Stomach smooth muscle (tissue), 2 donors: ENCODE results near the gene ABCG2.

Experiments used
- H3K27ac ChIP-seq: one replicate; pipeline ENCODE4 v1.7.0; 2013; ENCODE audit warnings: mild to moderate bottlenecking, low read length, inconsistent platforms
- H3K27me3 ChIP-seq, 2 donors: one replicate each; pipeline ENCODE4 v1.7.0; 2013; ENCODE audit warnings: low read length in 2 of 2; ENCODE audit not compliant: insufficient read depth in 2 of 2, control insufficient read depth in 1 of 2
- H3K36me3 ChIP-seq, 2 donors: one replicate each; pipeline ENCODE4 v1.7.0; 2013; ENCODE audit warnings: low read length in 2 of 2; ENCODE audit not compliant: control insufficient read depth in 2 of 2, insufficient read depth in 2 of 2
- H3K4me1 ChIP-seq: one replicate; pipeline ENCODE4 v1.7.0; 2013; ENCODE audit warnings: low read length; ENCODE audit not compliant: control insufficient read depth, insufficient read depth
- H3K4me3 ChIP-seq, 2 donors: one replicate each; pipeline ENCODE4 v1.7.0; 2013; ENCODE audit warnings: low read length in 2 of 2
- H3K9ac ChIP-seq, 2 donors: one replicate each; pipeline ENCODE4 v1.7.0; 2013; ENCODE audit warnings: low read length in 2 of 2, mild to moderate bottlenecking in 1 of 2
- H3K9me3 ChIP-seq, 2 donors: one replicate each; pipeline ENCODE4 v1.7.0; 2013; ENCODE audit warnings: low read length in 2 of 2; ENCODE audit not compliant: control insufficient read depth in 2 of 2
- donor health status: healthy.
- donor health status: Pancreatic carcinoma.

The ABCG2 gene

DNA sequence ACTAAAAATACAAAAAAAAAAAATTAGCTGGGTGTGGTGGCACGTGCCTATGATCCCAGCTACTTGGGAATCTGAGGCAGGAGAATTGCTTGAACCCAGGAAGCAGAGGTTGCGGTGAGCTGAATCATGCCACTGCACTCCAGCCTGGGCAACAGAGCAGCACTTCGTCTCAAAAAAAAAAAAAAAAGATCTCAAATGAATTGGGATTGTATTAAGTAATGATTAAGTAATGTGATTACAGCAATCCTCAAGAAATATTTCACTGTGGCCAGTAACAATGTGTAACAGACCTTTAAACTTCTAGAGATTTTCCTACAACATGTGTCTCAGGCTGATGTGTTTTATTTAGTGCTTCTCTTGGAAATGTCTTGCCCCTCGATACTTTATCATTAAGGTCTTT lies 104.2 kb downstream of the ABCG2 start:
- Histone ChIP-seq H3K4me3 (no peak overlapping the region), H3K27me3 (no peaks in the 10 kb centered on the region), H3K36me3 (peaks cover 31 to 42% of the 10 kb centered on the region in 2 donors), H3K9me3 (no peaks in the 10 kb centered on the region), H3K4me1 (no peaks in the 10 kb centered on the region), H3K9ac (no peak overlapping the region), H3K27ac (no peak overlapping the region)

DNA sequence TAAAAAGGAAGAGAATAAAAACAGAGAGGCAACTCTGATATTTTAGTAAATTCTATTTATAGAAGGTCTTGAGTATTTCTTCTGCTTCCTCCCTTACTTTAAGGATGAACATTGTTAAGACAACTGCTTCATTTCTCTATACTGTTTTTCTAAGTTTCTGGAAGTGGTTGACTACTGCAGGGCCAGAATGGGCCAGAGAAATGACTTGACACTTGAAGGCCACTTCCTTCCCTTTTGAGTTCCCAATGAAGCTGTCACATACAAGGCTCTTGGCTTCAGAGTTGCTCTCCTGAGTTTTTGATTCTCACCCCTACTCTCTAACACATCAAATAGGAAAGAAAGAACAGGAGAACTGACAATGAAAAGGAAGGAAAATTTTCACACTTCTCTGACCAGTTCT lies 113.4 kb downstream of the ABCG2 start:
- Histone ChIP-seq H3K27me3 (no peaks in the 10 kb centered on the region), H3K4me1 (peaks cover 3% of the 10 kb centered on the region), H3K9me3 (no peaks in the 10 kb centered on the region), H3K9ac (no peak overlapping the region), H3K27ac (no peak overlapping the region), H3K36me3 (peaks cover 66 to 79% of the 10 kb centered on the region in 2 donors), H3K4me3 (no peak overlapping the region)

DNA sequence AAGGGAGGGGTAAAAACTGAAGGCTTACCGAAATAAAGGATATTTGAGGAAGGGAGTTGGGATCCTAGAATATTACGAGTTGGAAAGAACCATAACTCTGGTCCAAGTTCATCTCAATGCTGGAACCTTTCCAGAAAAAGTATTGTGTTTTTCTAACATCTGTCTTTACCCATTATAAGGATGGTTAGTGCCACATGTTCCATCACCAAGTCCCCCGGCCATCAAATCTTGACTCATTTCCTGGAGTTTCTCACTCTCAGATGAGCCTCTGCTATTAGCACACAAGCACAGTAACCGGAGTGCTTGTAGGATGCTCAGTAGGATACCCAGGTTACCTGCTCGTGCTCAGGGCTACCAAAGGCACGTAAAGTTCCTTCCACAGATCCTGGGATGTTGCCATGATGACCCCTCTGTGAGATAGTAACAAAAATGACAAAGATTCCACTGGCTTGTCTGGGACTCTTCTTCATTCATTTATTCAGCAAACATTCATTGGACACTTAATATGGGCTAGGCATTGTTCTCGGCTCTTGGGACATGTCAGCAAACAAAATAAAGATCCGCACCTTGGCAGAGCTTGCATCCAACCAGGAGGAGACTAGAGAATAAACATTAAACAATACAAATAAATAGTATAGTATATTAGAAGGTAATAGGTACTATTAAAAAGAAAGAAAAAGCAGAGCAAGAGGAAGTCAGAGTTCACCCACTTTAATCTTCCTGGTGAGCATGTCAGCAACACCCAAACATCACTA lies 114.7 kb downstream of the ABCG2 start:
- H3K27me3 ChIP-seq, result no peaks in the 10 kb centered on the region
- no peak overlapping the region for H3K27ac ChIP-seq
- no peak overlapping the region for H3K4me3 ChIP-seq
- peaks cover 70 to 75% of the 10 kb centered on the region in 2 donors for H3K36me3 ChIP-seq
- peaks cover 3% of the 10 kb centered on the region for H3K4me1 ChIP-seq
- H3K9ac ChIP-seq, result no peak overlapping the region
- no peaks in the 10 kb centered on the region for H3K9me3 ChIP-seq

DNA sequence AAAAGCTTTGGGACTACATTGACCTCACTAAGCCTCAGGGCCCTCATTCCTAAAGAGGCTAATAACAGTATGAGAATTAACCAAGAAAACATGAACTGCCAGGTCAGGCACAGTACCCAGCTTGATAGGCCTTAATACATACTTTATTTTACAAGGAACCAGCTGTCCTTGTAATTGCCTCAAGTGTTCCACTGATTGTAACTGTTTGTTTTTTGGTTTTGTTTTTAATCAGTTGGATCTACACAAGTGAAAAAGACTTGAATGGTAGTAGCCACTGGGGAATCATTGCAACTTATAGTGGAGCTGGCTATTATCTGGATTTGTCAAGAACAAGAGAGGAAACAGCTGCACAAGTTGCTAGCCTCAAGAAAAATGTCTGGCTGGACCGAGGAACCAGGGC lies 115.4 kb downstream of the ABCG2 start:
- Histone ChIP-seq H3K9ac (no peak overlapping the region), H3K36me3 (peaks cover 72 to 78% of the 10 kb centered on the region in 2 donors), H3K4me1 (peaks cover 3% of the 10 kb centered on the region), H3K9me3 (no peaks in the 10 kb centered on the region), H3K27ac (no peak overlapping the region), H3K4me3 (no peak overlapping the region), H3K27me3 (no peaks in the 10 kb centered on the region)

GRCh38 chr4:88041626-88042025 lies 116.8 kb downstream of the ABCG2 start:
- Histone ChIP-seq H3K9me3 (no peaks in the 10 kb centered on the region), H3K36me3 (peaks cover 81 to 83% of the 10 kb centered on the region in 2 donors), H3K9ac (no peak overlapping the region), H3K27ac (no peak overlapping the region), H3K27me3 (no peaks in the 10 kb centered on the region), H3K4me3 (no peak overlapping the region), H3K4me1 (peaks cover 3% of the 10 kb centered on the region)

GRCh38 chr4:88040707-88041106 lies 117.7 kb downstream of the ABCG2 start:
- peak overlapping the region; percentile 18 for H3K27ac ChIP-seq
- H3K4me1 ChIP-seq, result peaks cover 3% of the 10 kb centered on the region
- H3K4me3 ChIP-seq, result no peak overlapping the region
- peaks cover 83 to 85% of the 10 kb centered on the region in 2 donors for H3K36me3 ChIP-seq
- no peaks in the 10 kb centered on the region for H3K9me3 ChIP-seq
- no peaks in the 10 kb centered on the region for H3K27me3 ChIP-seq
- no peak overlapping the region for H3K9ac ChIP-seq
